ENCODE data around the gene DNAH1.

The DNAH1 gene

GRCh38 chr3:52393959-52394670 is 78.0 kb downstream of the DNAH1 start:
- no peak for DNase-seq

GRCh38 chr3:52394751-52395502 is 78.8 kb downstream of the DNAH1 start:
- DNase-seq, result no peak

DNA sequence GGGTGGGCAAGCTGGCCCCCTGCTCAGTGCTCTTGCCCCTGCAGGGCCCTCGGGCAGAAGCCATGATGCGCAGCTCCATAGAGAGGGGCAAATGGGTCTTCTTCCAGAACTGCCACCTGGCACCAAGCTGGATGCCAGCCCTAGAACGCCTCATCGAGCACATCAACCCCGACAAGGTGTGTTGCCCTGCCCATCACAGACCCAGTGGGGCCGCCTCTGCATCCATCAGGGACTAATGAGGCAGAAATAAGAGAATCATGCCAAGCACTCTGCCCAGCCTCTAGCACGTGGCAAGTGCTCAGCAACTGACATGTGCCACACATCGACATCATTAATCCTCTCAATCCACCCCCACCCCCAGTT is 79.4 kb downstream of the DNAH1 start:
- no peak for DNase-seq

DNA sequence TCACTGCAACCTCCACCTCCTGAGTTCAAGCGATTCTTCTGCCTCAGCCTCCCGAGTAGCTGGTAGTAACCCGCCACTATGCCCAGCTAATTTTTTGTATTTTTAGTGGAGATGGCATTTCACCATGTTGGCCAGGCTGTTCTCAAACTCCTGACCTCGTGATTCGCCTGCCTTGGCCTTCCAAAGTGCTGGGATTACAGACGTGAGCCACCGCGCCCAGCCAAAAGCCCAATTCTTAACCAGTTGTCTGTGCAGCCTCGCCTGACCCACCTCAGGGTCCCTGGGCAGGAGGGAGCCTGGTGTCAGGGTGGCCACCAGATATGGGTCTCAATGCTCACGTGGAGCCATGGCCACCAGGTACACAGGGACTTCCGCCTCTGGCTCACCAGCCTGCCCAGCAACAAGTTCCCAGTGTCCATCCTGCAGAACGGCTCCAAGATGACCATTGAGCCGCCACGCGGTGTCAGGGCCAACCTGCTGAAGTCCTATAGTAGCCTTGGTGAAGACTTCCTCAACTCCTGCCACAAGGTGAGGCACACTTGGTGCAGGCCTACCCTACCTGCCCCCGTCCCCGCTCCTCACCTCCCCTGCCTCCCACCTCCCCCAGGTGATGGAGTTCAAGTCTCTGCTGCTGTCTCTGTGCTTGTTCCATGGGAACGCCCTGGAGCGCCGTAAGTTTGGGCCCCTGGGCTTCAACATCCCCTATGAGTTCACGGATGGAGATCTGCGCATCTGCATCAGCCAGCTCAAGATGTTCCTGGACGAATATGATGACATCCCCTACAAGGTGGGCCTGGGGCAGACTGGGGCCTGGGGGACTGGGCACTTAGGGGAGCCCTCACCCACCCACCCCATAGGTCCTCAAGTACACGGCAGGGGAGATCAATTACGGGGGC is 80.1 kb downstream of the DNAH1 start:
- DNase-seq, result no peak

- no peak for DNase-seq
Measured at GRCh38 chr3:52396907-52397591, 80.9 kb downstream of the DNAH1 start.

GRCh38 chr3:52397676-52398399 is 81.7 kb downstream of the DNAH1 start:
- DNase-seq, result no peak

DNA sequence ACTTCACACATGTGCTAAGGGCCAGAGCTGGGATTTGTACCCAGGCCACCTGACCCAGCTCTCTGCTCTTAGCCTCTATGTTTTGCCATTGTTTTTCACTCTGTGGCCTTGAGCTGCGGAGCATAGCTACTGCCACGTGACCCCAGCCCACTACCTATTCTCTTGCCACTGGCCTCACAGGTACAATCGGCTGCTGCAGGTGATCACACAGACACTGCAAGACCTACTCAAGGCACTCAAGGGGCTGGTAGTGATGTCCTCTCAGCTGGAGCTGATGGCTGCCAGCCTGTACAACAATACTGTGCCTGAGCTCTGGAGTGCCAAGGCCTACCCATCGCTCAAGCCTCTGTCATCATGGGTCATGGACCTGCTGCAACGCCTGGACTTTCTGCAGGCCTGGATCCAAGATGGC is 82.6 kb downstream of the DNAH1 start:
- no peak for DNase-seq

DNA sequence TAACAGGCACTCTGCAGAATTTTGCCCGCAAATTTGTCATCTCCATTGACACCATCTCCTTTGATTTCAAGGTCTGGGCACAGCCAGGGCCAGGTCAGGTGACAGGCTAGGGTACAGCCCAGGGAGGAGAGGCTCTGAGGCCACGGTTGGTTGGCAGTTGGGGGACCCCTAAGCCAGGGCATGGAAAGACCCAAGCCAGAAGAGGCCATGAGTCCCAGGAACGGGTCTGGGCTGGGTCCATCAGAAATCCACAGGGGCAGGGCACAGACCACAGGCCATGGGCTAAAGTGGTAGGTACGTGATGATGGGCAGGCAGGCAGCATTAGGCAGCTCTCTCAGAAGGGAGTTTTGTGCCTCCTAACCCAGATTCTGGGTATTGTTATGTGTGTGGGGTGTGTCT is 83.0 kb downstream of the DNAH1 start:
- no peak for DNase-seq

- DNase-seq, result no peak
Measured at GRCh38 chr3:52399593-52399992, 83.5 kb downstream of the DNAH1 start.

DNA sequence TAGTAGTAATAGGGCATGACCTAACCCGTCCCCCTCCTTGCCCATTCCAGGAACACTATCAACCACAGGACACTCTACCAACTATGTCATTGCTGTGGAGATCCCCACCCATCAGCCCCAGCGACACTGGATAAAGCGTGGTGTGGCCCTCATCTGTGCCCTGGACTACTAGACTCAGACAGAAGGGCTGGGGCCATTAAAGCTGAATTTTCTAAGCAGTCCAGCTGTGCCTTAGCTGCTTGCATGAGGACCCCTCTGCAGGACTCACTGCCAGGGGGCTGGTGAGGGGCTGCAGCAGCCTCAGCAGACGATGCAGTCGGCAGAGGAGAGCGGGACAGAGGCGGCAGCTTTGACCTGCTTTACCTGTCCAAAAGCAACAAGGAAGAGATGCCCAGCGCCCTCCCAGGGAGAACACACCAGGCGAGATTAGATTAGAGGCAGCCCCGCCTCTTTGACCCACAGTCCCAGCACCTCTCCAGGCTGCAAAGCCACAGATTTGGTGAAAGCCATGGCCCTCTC is 84.2 kb downstream of the DNAH1 start:
- no peak for DNase-seq

- DNase-seq, result no peak
Measured at GRCh38 chr3:52401021-52401420, 84.9 kb downstream of the DNAH1 start.

- DNase-seq, result no peak
Measured at GRCh38 chr3:52401551-52401950, 85.4 kb downstream of the DNAH1 start.

DNA sequence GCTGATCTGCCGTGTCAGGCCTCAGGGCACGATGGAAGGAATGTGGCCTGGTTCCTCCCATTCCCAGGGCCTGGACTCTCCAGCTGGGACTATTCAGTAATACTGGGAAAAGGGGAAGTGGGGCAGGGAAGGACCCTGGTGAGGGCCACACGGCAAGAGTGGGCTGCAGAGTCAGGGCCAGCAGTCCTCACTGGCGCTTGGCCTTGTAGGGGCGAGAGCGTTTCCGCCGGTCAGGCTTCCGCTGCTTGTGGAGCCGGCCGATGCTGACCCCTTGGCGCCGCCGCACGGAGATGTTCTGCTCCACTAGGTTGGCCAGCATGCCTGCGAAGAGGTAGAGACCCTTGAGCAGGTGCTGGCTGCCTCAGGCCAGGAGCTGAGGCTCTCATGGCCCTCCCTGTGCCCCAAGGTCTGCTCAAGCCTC is 86.0 kb downstream of the DNAH1 start:
- no peak for DNase-seq

DNA sequence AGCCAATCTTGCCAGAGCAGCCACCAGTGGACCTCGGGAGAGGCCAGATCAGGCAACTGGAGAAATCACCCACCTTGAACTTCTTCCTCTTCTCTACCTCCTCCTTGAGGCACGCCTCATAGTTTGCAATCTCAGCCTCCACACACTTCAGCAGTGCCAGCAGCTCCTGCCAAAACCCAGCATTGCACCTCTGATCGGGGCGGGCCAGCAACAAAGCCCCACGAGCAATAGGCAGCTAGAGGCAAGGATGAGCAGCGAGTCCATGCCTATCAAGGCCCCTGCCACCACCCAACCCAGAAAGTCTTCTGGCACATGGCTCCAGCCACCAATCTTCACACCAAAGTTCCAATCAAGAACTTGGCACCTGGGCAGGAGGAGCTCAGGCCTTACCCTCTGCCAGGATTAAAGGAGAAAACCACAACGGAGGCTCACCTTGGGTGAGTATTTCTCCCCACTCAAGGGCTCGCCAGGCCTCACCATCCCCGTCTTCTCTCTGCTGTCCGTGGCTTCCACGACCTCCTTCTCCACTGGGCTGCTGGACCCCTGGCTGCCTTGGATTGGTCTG is 86.7 kb downstream of the DNAH1 start:
- DNase-seq, result no peak

- DNase-seq, result no peak
Measured at GRCh38 chr3:52403271-52403841, 87.2 kb downstream of the DNAH1 start.

DNA sequence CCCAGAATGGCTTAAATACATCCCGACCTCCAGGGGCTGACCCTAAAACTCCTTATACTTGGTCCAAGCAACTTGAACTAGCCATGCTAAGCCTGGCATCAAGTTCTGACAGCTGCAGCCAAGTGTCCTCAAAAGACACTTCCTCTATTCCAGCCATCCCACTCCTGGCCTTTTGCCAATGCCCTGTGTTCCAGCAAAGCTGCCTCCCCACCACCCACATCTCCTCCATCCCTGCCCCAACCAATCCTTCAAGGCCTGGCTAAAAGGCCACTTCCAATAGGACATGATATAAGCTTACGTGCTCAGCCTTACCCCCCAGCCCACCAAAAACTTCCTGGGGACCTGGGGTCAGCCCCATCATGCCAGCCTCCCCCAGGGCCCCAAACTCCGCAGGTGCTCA is 87.8 kb downstream of the DNAH1 start:
- DNase-seq, result no peak

DNA sequence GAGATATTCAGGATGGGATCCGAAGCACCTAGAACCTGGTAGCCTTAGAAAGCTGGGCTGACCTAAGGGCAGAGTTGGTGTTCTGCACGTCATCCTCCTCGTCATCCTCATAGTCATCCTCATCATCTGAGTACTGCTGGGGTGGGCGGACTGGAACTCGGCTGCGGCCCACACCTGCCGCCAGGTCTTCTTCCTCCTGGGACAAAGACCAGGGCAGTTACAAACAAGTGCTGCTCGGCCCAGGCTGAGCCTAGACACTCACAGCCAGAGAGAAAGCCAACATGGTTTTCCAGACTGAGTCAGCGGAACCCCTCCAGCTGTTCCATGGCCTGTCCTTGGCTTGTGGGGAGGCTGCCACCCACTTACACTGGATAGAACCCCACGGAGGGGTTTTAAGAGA is 88.3 kb downstream of the DNAH1 start:
- DNase-seq, result no peak

- DNase-seq, result no peak
Measured at GRCh38 chr3:52405066-52405465, 88.9 kb downstream of the DNAH1 start.

DNA sequence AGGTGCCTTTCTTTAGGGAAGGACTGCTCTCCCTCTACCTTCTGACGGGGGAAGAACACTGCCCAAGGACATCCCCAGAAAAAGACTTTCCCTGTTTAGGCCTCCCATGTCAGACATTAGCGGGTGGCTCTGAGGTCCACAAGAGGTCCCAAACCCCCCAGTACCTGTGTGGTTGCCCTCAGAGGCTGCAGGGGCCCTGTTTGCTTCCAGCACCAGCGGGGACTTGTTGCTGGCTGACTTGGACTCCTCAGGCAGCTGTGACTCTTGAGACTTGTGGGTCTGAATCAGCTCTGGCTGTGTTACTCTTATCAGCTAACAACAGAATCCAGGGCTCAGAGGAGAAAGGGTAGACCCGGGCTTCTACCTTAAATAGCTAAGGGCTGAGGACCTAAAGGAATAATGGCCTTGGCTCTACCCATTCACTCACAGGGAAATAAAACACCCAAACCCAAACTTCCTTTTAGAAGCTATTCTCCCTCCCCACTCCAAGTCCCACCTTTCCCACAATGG is 89.5 kb downstream of the DNAH1 start:
- DNase-seq, result no peak

- DNase-seq, result no peak
Measured at GRCh38 chr3:52406231-52406661, 90.1 kb downstream of the DNAH1 start.

Measured in activated CD4-positive, alpha-beta T cell treated with anti-CD3 and anti-CD28 coated beads, Interleukin-2, amount 50 U/mL, for 4 hours (primary cell).